ENCODE measurements around the gene SPON1. TPM values are rescaled to one million over a fixed set of nuclear protein-coding genes. Genes with fewer than 3 reads are reported as not detected.
A peak's percentile ranks its signal among the peaks of the same experiment; 100 is the strongest.

The SPON1 gene
- total RNA-seq, 3 donors from 2014 or later (not counting 1 experiment from before 2014, with no cell fraction given), result 0.09 to 0.18 TPM; not detected in 1

- Mint-ChIP-seq H3K4me3 (no peak overlapping the region), H3K9me3 (no peaks in the 10 kb centered on the region), H3K27me3 (ENCODE audit: low read depth in 2 of 2) (peaks cover 8 to 12% of the 10 kb centered on the region in 2 donors), H3K4me1 (peaks cover 18 to 24% of the 10 kb centered on the region in 2 donors), H3K36me3 (no peaks in the 10 kb centered on the region), H3K27ac (no peak overlapping the region)
- no peaks in the 10 kb centered on the region for H3K9me3 ChIP-seq (ENCODE audit: control insufficient read depth, insufficient read depth, low read length)
- H3K36me3 ChIP-seq (ENCODE audit: control insufficient read depth, insufficient read depth, low read length), result no peaks in the 10 kb centered on the region
- no peak overlapping the region for H3K27ac ChIP-seq (ENCODE audit: low read length)
- H3K4me1 ChIP-seq (ENCODE audit: control insufficient read depth, insufficient read depth, low read length), result peaks cover 9% of the 10 kb centered on the region
- intact Hi-C loops (cut with micrococcal nuclease), result no loop called here
- DNase-seq, result no peak
- no peaks in the 10 kb centered on the region for H3K27me3 ChIP-seq (ENCODE audit: control insufficient read depth, insufficient read depth, low read length)
- no peak for ATAC-seq
- TF ChIP-seq CTCF (IDR thresholded peaks at IDR 0.05), result no peak
- no peak overlapping the region for H3K4me3 ChIP-seq (ENCODE audit: low read length)
- 100% methylated on average over 1 of the region's 1 CpG for WGBS (ENCODE audit: insufficient coverage)
These were observed 97.0 kb downstream of the SPON1 start for GRCh38 chr11:14059491-14059890.

- TF ChIP-seq CTCF (IDR thresholded peaks at IDR 0.05), result no peak
- intact Hi-C loops (cut with micrococcal nuclease), result no loop called here
- no peaks in the 10 kb centered on the region for H3K27me3 ChIP-seq (ENCODE audit: control insufficient read depth, insufficient read depth, low read length)
- no peaks in the 10 kb centered on the region for H3K9me3 ChIP-seq (ENCODE audit: control insufficient read depth, insufficient read depth, low read length)
- Mint-ChIP-seq H3K4me1 (peaks cover 17 to 20% of the 10 kb centered on the region in 2 donors), H3K27ac (no peak overlapping the region), H3K27me3 (ENCODE audit: low read depth in 2 of 2) (peaks cover 8 to 12% of the 10 kb centered on the region in 2 donors), H3K9me3 (no peaks in the 10 kb centered on the region), H3K36me3 (no peaks in the 10 kb centered on the region), H3K4me3 (no peak overlapping the region)
- no peak overlapping the region for H3K27ac ChIP-seq (ENCODE audit: low read length)
- no peak overlapping the region for H3K4me3 ChIP-seq (ENCODE audit: low read length)
- no peak for ATAC-seq
- 89% methylated on average over 3 of the region's 3 CpGs for WGBS (ENCODE audit: insufficient coverage)
- H3K4me1 ChIP-seq (ENCODE audit: control insufficient read depth, insufficient read depth, low read length), result peaks cover 11% of the 10 kb centered on the region
- no peak for DNase-seq
- no peaks in the 10 kb centered on the region for H3K36me3 ChIP-seq (ENCODE audit: control insufficient read depth, insufficient read depth, low read length)
These were observed 99.2 kb downstream of the SPON1 start for GRCh38 chr11:14061721-14062120.

- no peak for TF ChIP-seq CTCF (IDR thresholded peaks at IDR 0.05)
- Histone ChIP-seq H3K27ac (ENCODE audit: low read length) (no peak overlapping the region), H3K4me3 (ENCODE audit: low read length) (no peak overlapping the region), H3K36me3 (ENCODE audit: control insufficient read depth, insufficient read depth, low read length) (no peaks in the 10 kb centered on the region), H3K9me3 (ENCODE audit: control insufficient read depth, insufficient read depth, low read length) (no peaks in the 10 kb centered on the region), H3K4me1 (ENCODE audit: control insufficient read depth, insufficient read depth, low read length) (peaks cover 11% of the 10 kb centered on the region), H3K27me3 (ENCODE audit: control insufficient read depth, insufficient read depth, low read length) (no peaks in the 10 kb centered on the region)
- H3K4me3 Mint-ChIP-seq, result no peak overlapping the region
- H3K4me1 Mint-ChIP-seq, result peaks cover 16 to 17% of the 10 kb centered on the region in 2 donors
- WGBS (ENCODE audit: insufficient coverage), result 35% methylated on average over 6 of the region's 8 CpGs
- peaks cover 5 to 12% of the 10 kb centered on the region in 2 donors for H3K27me3 Mint-ChIP-seq (ENCODE audit: low read depth in 2 of 2)
- DNase-seq, result peak in 1 of 2 donors; percentile 32
- no peak for ATAC-seq
- no peak overlapping the region for H3K27ac Mint-ChIP-seq
- intact Hi-C loops (cut with micrococcal nuclease), result no loop called here
- H3K36me3 Mint-ChIP-seq, result no peaks in the 10 kb centered on the region
- H3K9me3 Mint-ChIP-seq, result no peaks in the 10 kb centered on the region
These were observed 102.6 kb downstream of the SPON1 start for GRCh38 chr11:14065141-14065540.

GRCh38 chr11:14065681-14066080 is 103.2 kb downstream of the SPON1 start:
- Mint-ChIP-seq H3K4me1 (peaks cover 16 to 17% of the 10 kb centered on the region in 2 donors), H3K36me3 (no peaks in the 10 kb centered on the region), H3K4me3 (no peak overlapping the region), H3K27ac (no peak overlapping the region), H3K27me3 (ENCODE audit: low read depth in 2 of 2) (peaks cover 5 to 12% of the 10 kb centered on the region in 2 donors), H3K9me3 (no peaks in the 10 kb centered on the region)
- DNase-seq (no peak), ATAC-seq (no peak)
- TF ChIP-seq CTCF (IDR thresholded peaks at IDR 0.05), result no peak
- Histone ChIP-seq H3K27ac (ENCODE audit: low read length) (no peak overlapping the region), H3K9me3 (ENCODE audit: control insufficient read depth, insufficient read depth, low read length) (no peaks in the 10 kb centered on the region), H3K27me3 (ENCODE audit: control insufficient read depth, insufficient read depth, low read length) (no peaks in the 10 kb centered on the region), H3K4me3 (ENCODE audit: low read length) (no peak overlapping the region), H3K36me3 (ENCODE audit: control insufficient read depth, insufficient read depth, low read length) (no peaks in the 10 kb centered on the region), H3K4me1 (ENCODE audit: control insufficient read depth, insufficient read depth, low read length) (peaks cover 11% of the 10 kb centered on the region)
- no CpG with 5 or more reads among the region's 1 CpG for WGBS (ENCODE audit: insufficient coverage)
- intact Hi-C loops (cut with micrococcal nuclease), result no loop called here

All from natural killer cell (primary cell).